HepG2 (cell line): ENCODE data around the gene IER2. TPM values are rescaled to one million over a fixed set of nuclear protein-coding genes. Genes with fewer than 3 reads are reported as not detected.

Source experiments
- ATF7 ChIP-seq, 2 experiments: fragments of 450-650 bp in 1 of 2; sonication (generic) in 1 of 2; formaldehyde crosslinking in 1 of 2; IDR thresholded peaks; 2 replicates each; pipeline versions ENCODE4 v1.4.0 to v1.6.1; 2016 to 2020; ENCODE audit warnings: antibody characterized with exemption in 1 of 2, mild to moderate bottlenecking in 1 of 2, missing genetic modification reagents in 1 of 2
- CBX1 ChIP-seq: IDR thresholded peaks from one replicate; pipeline ENCODE4 v1.6.1; 2016; ENCODE audit warnings: antibody characterized with exemption, low read depth
- CHCHD3 ChIP-seq: sonication (generic); formaldehyde crosslinking; IDR thresholded peaks from 2 replicates; pipeline ENCODE4 v1.8.0; 2022; ENCODE audit warnings: mild to moderate bottlenecking, missing genetic modification reagents, moderate library complexity
- CREM ChIP-seq, 2 experiments: sonication (generic) in 1 of 2; formaldehyde crosslinking in 1 of 2; IDR thresholded peaks; 2 replicates each; pipeline versions ENCODE4 v1.4.0 to v1.6.1; 2016 to 2020; ENCODE audit warnings: antibody characterized with exemption in 1 of 2, mild to moderate bottlenecking in 1 of 2, missing genetic modification reagents in 1 of 2
- E2F5 ChIP-seq: sonication (generic); formaldehyde crosslinking; conservative IDR thresholded peaks from 2 replicates; pipeline ENCODE4 v1.4.0; 2020; ENCODE audit warnings: missing genetic modification reagents
- FOSL1 ChIP-seq: sonication (generic); formaldehyde crosslinking; IDR thresholded peaks from 2 replicates; pipeline ENCODE4 v1.9.0; 2021; ENCODE audit warnings: missing genetic modification reagents, borderline replicate concordance
- FOXJ3 ChIP-seq: sonication (generic); formaldehyde crosslinking; IDR thresholded peaks from 2 replicates; pipeline ENCODE4 v1.4.0; 2020; ENCODE audit warnings: missing genetic modification reagents, mild to moderate bottlenecking, borderline replicate concordance
- HDAC1 ChIP-seq: sonication (generic); formaldehyde crosslinking; IDR thresholded peaks from 2 replicates; pipeline ENCODE4 v1.5.1; 2020; ENCODE audit warnings: mild to moderate bottlenecking, missing genetic modification reagents
- HNF4G ChIP-seq, 2 experiments: sonication (generic) in 1 of 2; formaldehyde crosslinking in 1 of 2; IDR thresholded peaks; 2 replicates each; pipeline versions ENCODE4 v1.4.0 to v1.6.1; 2011 to 2020; ENCODE audit warnings: borderline replicate concordance in 2 of 2, low read depth in 2 of 2, mild to moderate bottlenecking in 2 of 2, low read length in 1 of 2, missing genetic modification reagents in 1 of 2, moderate library complexity in 1 of 2
- IRF2 ChIP-seq: IDR thresholded peaks from 2 replicates; pipeline ENCODE4 v1.6.1; 2018; ENCODE audit warnings: missing genetic modification reagents, missing compliant biosample characterization
- KDM2A ChIP-seq: sonication (generic); formaldehyde crosslinking; IDR thresholded peaks from 2 replicates; pipeline ENCODE4 v1.4.0; 2020; ENCODE audit warnings: low read depth, missing genetic modification reagents, borderline replicate concordance
- MXD1 ChIP-seq: sonication (generic); formaldehyde crosslinking; IDR thresholded peaks from 2 replicates; pipeline ENCODE4 v1.4.0; 2020; ENCODE audit warnings: mild to moderate bottlenecking, missing genetic modification reagents
- MXI1 ChIP-seq: IDR thresholded peaks from 3 replicates; pipeline ENCODE4 v1.6.1; 2012; ENCODE audit warnings: low read depth, low read length, inconsistent platforms, borderline replicate concordance
- NCOA1 ChIP-seq: sonication (generic); formaldehyde crosslinking; IDR thresholded peaks from 2 replicates; pipeline ENCODE4 v1.9.0; 2021; ENCODE audit warnings: missing genetic modification reagents
- NFIC ChIP-seq: IDR thresholded peaks from 2 replicates; pipeline ENCODE4 v1.6.1; 2012; ENCODE audit warnings: mild to moderate bottlenecking, low read length, inconsistent platforms
- RAD21 ChIP-seq: fragments of 450-650 bp; formaldehyde crosslinking; IDR thresholded peaks from 2 replicates; pipeline ENCODE4 v1.5.0; 2020; ENCODE audit warnings: mild to moderate bottlenecking
- SKI ChIP-seq: fragments of 450-650 bp; IDR thresholded peaks from one replicate; pipeline ENCODE4 v1.6.1; 2018; ENCODE audit warnings: mild to moderate bottlenecking; ENCODE audit not compliant: partially characterized antibody
- SPEN ChIP-seq: sonication (generic); formaldehyde crosslinking; IDR thresholded peaks from 2 replicates; pipeline ENCODE4 v1.5.1; 2020; ENCODE audit warnings: low read depth, mild to moderate bottlenecking, missing genetic modification reagents
- TSC22D2 ChIP-seq: sonication (generic); formaldehyde crosslinking; IDR thresholded peaks from 2 replicates; pipeline ENCODE4 v1.5.1; 2020; ENCODE audit warnings: missing genetic modification reagents, mild to moderate bottlenecking, borderline replicate concordance
- ZBTB37 ChIP-seq: sonication (generic); formaldehyde crosslinking; IDR thresholded peaks from 2 replicates; pipeline ENCODE4 v1.4.0; 2020; ENCODE audit warnings: mild to moderate bottlenecking, missing genetic modification reagents
- ZFY ChIP-seq: sonication (generic); formaldehyde crosslinking; IDR thresholded peaks from 2 replicates; pipeline ENCODE4 v1.4.0; 2020; ENCODE audit warnings: missing genetic modification reagents
- ZMYM3 ChIP-seq: sonication (generic); formaldehyde crosslinking; IDR thresholded peaks from 2 replicates; pipeline ENCODE4 v1.5.1; 2020; ENCODE audit warnings: mild to moderate bottlenecking, missing genetic modification reagents
- ZNF337 ChIP-seq: sonication (generic); formaldehyde crosslinking; IDR thresholded peaks from 2 replicates; pipeline ENCODE4 v1.5.1; 2020; ENCODE audit warnings: missing genetic modification reagents, low read depth, mild to moderate bottlenecking, borderline replicate concordance
- ZNF383 ChIP-seq: sonication (generic); formaldehyde crosslinking; IDR thresholded peaks from 2 replicates; pipeline ENCODE4 v1.4.0; 2020; ENCODE audit warnings: missing genetic modification reagents, mild to moderate bottlenecking, borderline replicate concordance
- ZNF451 ChIP-seq: sonication (generic); formaldehyde crosslinking; IDR thresholded peaks from 2 replicates; pipeline ENCODE4 v1.5.0; 2020; ENCODE audit warnings: mild to moderate bottlenecking, missing genetic modification reagents
- ZNF549 ChIP-seq: sonication (generic); formaldehyde crosslinking; IDR thresholded peaks from 2 replicates; pipeline ENCODE4 v1.5.0; 2020; ENCODE audit warnings: missing genetic modification reagents
- polyA plus RNA-seq, 8 experiments: library from polyadenylated mRNA; depleted of rRNA in 3 of 8; stranded (reverse) in 7 of 8; unstranded in 1 of 8; fragments of >200 nt; fragmentation: Illumina TruSeq in 4 of 8; extraction: Trizol in 4 of 8; gene quantifications; 2 replicates each; pipeline versions ENCODE4 v1.2.1 to v1.2.3, GENCODE V29; 2011 to 2016; ENCODE audit warnings: low read depth in 4 of 8, missing spikeins in 1 of 8, mixed read lengths in 1 of 8; ENCODE audit not compliant: insufficient read depth in 1 of 8
- total RNA-seq, 5 experiments: library from RNA; depleted of rRNA; stranded (reverse); fragments of >200 nt; fragmentation: Illumina TruSeq; extraction: Trizol; gene quantifications; 2 replicates each; pipeline ENCODE4 v1.2.3, GENCODE V29; 2016; ENCODE audit warnings: low read depth in 1 of 5
- TF ChIP-seq, protein P1 (sequence below): sonication (generic); formaldehyde crosslinking; IDR thresholded peaks from 2 replicates; pipeline ENCODE4 v1.5.1; 2020; ENCODE audit warnings: missing genetic modification reagents, mild to moderate bottlenecking, borderline replicate concordance

Gene IER2
- total and polyA plus RNA-seq, 2 of the 13 experiments (the other 11 are each of a cell fraction or from before 2014, with no cell fraction given) = 10.1 to 14.3 TPM

DNA sequence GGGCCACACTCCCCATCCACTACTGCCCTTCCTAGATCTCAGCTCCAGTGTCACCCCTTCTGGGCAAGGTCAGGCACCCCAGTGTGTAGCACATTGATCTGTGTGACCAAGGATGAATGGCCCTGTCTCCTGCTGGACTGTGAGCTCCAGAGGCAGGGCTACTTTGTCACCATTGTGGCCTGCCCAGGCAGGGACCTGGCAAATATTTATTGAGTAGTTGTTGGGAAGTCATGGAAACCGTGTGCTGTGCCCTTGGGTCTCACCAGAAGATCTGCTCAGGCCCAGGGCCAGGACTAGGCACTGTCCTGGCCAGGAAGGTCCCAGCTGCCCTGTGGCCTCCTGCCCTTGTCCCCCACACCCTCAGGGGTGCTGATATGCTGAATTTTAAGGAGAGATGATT is 21.6 kb upstream of the IER2 start (continued):
- TF ChIP-seq KDM2A (peak; percentile 25; the same call in 1 of the 2 replicates), MXI1 (peak; percentile 85; the same call in 1 of the 3 replicates), ATF7 (IDR thresholded peaks at IDR 0.05) (no peak), ATF7 (CRISPR knock-in tag; IDR thresholded peaks at IDR 0.05) (no peak), IRF2 (CRISPR knock-in tag) (peak; percentile 78), SPEN (peak; percentile 74), HNF4G (IDR thresholded peaks at IDR 0.05; ENCODE audit: borderline replicate concordance, low read depth, low read length) (peak; percentile 66), HNF4G (CRISPR knock-in tag; IDR thresholded peaks at IDR 0.05; ENCODE audit: borderline replicate concordance, low read depth) (peak; percentile 57; the same call in 1 of the 2 replicates), CHCHD3 (CRISPR knock-in tag) (no peak), SKI (peak; percentile 60), NCOA1 (peak; percentile 79; the same call in 1 of the 2 replicates), ZFY (CRISPR knock-in tag) (peak; percentile 53), NFIC (no peak), CBX1 (no peak), TSC22D2 (CRISPR knock-in tag) (no peak), ZNF451 (CRISPR knock-in tag) (0 out of 2 replicates have a peak, but pooled peaks have one; percentile 40), ZNF549 (CRISPR knock-in tag) (no peak), FOSL1 (CRISPR knock-in tag) (no peak), ZMYM3 (CRISPR knock-in tag) (peak; percentile 63; the same call in 1 of the 2 replicates), RAD21 (CRISPR knock-in tag) (0 out of 2 replicates have a peak, but pooled peaks have one; percentile 38), HDAC1 (CRISPR knock-in tag) (peak; percentile 76), ZBTB37 (CRISPR knock-in tag) (peak; percentile 94), E2F5 (CRISPR knock-in tag) (no peak), CREM (IDR thresholded peaks at IDR 0.05) (no peak), CREM (CRISPR knock-in tag; IDR thresholded peaks at IDR 0.05) (no peak), ZNF383 (CRISPR knock-in tag) (no peak), ZNF337 (peak; percentile 50; the same call in 1 of the 2 replicates), MXD1 (CRISPR knock-in tag) (no peak), FOXJ3 (CRISPR knock-in tag) (peak; percentile 68)
- TF ChIP-seq, protein P1, sequence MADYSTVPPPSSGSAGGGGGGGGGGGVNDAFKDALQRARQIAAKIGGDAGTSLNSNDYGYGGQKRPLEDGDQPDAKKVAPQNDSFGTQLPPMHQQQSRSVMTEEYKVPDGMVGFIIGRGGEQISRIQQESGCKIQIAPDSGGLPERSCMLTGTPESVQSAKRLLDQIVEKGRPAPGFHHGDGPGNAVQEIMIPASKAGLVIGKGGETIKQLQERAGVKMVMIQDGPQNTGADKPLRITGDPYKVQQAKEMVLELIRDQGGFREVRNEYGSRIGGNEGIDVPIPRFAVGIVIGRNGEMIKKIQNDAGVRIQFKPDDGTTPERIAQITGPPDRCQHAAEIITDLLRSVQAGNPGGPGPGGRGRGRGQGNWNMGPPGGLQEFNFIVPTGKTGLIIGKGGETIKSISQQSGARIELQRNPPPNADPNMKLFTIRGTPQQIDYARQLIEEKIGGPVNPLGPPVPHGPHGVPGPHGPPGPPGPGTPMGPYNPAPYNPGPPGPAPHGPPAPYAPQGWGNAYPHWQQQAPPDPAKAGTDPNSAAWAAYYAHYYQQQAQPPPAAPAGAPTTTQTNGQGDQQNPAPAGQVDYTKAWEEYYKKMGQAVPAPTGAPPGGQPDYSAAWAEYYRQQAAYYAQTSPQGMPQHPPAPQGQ (CRISPR knock-in tag) = no peak
